ENCODE results near the gene ARRDC3.

DNA sequence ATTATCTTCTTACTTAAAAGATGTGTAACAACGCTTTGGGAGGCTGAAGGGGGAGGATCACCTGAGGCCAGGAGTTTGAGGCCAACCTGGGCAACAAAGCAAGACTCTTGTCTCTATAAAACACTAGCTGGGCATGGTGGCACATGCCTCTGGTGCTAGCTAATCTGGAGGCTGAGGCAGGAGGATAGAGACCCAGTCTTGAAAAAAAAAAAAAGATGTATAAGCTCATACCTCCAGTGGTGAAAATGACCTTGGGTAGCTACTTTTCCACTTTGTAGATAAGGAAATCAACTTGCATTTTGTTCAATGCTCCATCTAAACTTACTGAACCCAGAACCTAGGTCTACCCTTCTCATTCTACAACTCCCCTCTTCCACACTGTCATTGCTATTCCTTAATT is 16.6 kb downstream of the ARRDC3 start:
- TF ChIP-seq POLR2A (IDR thresholded peaks at IDR 0.05) (no peak), POLR2AphosphoS5 (IDR thresholded peaks at IDR 0.05; ENCODE audit: insufficient read depth in 1 of 2, low read depth in 1 of 2) (no peak)
- TF ChIP-seq, protein P1, sequence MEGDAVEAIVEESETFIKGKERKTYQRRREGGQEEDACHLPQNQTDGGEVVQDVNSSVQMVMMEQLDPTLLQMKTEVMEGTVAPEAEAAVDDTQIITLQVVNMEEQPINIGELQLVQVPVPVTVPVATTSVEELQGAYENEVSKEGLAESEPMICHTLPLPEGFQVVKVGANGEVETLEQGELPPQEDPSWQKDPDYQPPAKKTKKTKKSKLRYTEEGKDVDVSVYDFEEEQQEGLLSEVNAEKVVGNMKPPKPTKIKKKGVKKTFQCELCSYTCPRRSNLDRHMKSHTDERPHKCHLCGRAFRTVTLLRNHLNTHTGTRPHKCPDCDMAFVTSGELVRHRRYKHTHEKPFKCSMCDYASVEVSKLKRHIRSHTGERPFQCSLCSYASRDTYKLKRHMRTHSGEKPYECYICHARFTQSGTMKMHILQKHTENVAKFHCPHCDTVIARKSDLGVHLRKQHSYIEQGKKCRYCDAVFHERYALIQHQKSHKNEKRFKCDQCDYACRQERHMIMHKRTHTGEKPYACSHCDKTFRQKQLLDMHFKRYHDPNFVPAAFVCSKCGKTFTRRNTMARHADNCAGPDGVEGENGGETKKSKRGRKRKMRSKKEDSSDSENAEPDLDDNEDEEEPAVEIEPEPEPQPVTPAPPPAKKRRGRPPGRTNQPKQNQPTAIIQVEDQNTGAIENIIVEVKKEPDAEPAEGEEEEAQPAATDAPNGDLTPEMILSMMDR (IDR thresholded peaks at IDR 0.05) = no peak
